Lower leg skin (tissue), 4 donors: ENCODE results near the gene NUDT4. TPM values are rescaled to one million over a fixed set of nuclear protein-coding genes. Genes with fewer than 3 reads are reported as not detected.

ENCODE experiments used
- DNase-seq, 2 donors: peaks; one replicate each; pipeline ENCODE4 v3.0.0-alpha.2; 2019; ENCODE audit warnings: low spot score in 2 of 2
- H3K4me3 ChIP-seq: fragments of 200-600 bp; sonication (generic); 2 replicates; pipeline ENCODE4 v1.5.1; 2017; ENCODE audit warnings: mild to moderate bottlenecking, low read depth; ENCODE audit not compliant: poor library complexity, severe bottlenecking
- POLR2A ChIP-seq, 2 donors: fragments of 450-650 bp; IDR thresholded peaks; one replicate each; pipeline ENCODE4 v1.6.1; 2016 to 2017; ENCODE audit warnings: antibody characterized with exemption in 2 of 2, mild to moderate bottlenecking in 1 of 2, moderate library complexity in 1 of 2
- WGBS, 2 donors: methylation state at CpG; one replicate each; pipeline ENCODE4 v1.1.5; 2018; 5-methylcytosine and 5-hydroxymethylcytosine counted together
- intact Hi-C: fragments of 100-400 bp; cut with DNase I; formaldehyde crosslinking; loops from one replicate; pipeline ENCODE4 v1.15.0; 2023; ENCODE audit warnings: low total_unique reads
- total RNA-seq, 4 donors: library from RNA; depleted of rRNA; stranded (reverse); fragments of >200 nt; gene quantifications; one replicate each; pipeline ENCODE4 v1.1.0, GENCODE V29; 2016
- TF ChIP-seq, protein P1 (sequence below), 3 donors: fragments of 450-650 bp; IDR thresholded peaks; one replicate each; pipeline ENCODE4 v1.5.1; 2016; ENCODE audit warnings: antibody characterized with exemption in 3 of 3, mild to moderate bottlenecking in 3 of 3, moderate library complexity in 2 of 3

NUDT4 gene
- total RNA-seq, result 10 to 100 TPM; 24.7 to 62.8 (median 34.2) TPM

DNA sequence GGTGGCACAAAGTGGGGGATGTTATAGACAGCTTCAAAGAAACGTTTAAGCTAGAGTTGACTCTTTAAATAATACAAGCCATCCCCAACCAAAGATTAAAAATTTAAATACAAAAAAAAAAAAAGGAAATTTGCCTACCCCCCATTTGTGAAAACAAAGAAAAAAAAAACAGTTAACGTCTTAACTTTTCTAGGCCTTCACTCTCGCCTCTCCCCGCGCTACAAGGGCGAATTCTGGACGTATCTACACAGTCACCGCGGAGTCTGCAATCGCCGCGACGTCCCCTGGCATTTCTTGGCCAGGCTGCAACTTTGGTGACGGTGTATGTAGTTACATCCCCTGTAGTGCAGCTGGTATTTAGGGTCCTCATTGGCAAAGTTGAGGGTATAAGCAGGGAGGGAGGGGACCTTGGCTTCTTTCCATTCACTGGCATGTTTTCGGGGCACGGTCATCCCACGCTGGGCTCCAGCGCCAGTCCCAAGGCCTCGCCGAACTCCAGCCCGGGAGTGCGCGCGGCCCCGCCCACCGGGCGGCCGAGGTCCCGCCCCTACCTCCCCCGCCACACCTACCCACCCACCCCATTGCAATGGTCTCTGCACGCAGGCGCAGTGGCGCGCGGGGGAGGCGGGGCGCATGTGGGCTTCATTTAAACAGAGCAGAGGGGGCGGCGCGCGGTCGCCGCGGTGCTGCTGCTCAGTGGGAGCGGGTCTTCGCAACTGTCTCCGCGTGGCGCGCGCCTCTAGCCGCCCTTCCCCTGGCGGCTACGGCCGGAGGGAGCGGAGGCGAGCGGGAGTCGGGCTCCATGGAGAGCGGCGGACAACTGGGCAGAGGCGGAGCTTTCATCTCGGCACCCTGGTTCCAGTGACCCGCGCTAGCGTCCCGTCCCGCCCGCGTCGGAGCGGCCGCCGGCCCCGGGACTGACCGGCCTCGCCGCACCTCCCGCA, at the start of gene NUDT4:
TSS of gene NUDT4 (plus strand) at position 674 of the 944 bp plus-strand sequence. CDS start 398 bp downstream, outside the sequence.
- peak; percentile 96 to 99 for DNase-seq
- H3K4me3 ChIP-seq, result peak within 1 kb of the TSS; percentile 80
- intact Hi-C loops, result no loop called here
- 3% methylated on average over 31 to 43 of the region's 79 CpGs for WGBS, 2 donors
- TF ChIP-seq, protein P1, sequence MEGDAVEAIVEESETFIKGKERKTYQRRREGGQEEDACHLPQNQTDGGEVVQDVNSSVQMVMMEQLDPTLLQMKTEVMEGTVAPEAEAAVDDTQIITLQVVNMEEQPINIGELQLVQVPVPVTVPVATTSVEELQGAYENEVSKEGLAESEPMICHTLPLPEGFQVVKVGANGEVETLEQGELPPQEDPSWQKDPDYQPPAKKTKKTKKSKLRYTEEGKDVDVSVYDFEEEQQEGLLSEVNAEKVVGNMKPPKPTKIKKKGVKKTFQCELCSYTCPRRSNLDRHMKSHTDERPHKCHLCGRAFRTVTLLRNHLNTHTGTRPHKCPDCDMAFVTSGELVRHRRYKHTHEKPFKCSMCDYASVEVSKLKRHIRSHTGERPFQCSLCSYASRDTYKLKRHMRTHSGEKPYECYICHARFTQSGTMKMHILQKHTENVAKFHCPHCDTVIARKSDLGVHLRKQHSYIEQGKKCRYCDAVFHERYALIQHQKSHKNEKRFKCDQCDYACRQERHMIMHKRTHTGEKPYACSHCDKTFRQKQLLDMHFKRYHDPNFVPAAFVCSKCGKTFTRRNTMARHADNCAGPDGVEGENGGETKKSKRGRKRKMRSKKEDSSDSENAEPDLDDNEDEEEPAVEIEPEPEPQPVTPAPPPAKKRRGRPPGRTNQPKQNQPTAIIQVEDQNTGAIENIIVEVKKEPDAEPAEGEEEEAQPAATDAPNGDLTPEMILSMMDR (IDR thresholded peaks at IDR 0.05), result no peak
- TF ChIP-seq POLR2A (IDR thresholded peaks at IDR 0.05), result peak in 1 of 2 donors; percentile 71

DNA sequence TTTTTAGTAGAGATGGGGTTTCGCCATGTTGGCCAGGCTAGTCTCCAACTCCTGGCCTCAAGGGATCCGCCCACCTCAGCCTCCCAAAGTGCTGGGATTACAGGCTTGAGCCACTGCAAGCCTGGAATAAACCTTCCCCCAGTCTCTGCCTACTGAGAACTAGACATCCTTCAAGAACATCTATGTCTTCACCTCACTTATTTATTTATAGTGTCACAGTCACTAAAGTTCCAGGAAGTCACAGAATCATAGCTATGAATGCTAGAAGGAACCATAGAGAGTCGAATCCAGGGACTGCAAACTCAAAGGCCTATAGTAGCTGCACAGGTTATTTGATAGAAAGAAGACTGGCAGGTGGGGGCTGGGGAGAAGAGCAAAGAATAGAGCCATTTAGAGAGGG, 44.7 kb upstream of the NUDT4 start:
- 96 to 97% methylated on average over 3 of the region's 3 CpGs for WGBS, 2 donors
- TF ChIP-seq POLR2A (IDR thresholded peaks at IDR 0.05), result no peak
- TF ChIP-seq, protein P1 (IDR thresholded peaks at IDR 0.05), result no peak

GRCh38 chr12:93333828-93334227, 43.9 kb upstream of the NUDT4 start:
- H3K4me3 ChIP-seq, result no peak overlapping the region
- no peak for DNase-seq
- WGBS, 2 donors, result 97 to 98% methylated on average over 3 of the region's 3 CpGs
- TF ChIP-seq, protein P1 (IDR thresholded peaks at IDR 0.05), result no peak
- TF ChIP-seq POLR2A (IDR thresholded peaks at IDR 0.05), result no peak
- intact Hi-C loops, result no loop called here

More for the DNA sequence above, 44.7 kb upstream of the NUDT4 start:
- peak in 1 of 2 donors; percentile 1 for DNase-seq
- intact Hi-C loops, result no loop called here
- H3K4me3 ChIP-seq, result no peak overlapping the region

GRCh38 chr12:93335603-93336162, 42.0 kb upstream of the NUDT4 start:
- no peak overlapping the region for H3K4me3 ChIP-seq
- DNase-seq, result peak in 1 of 2 donors; percentile 34
- intact Hi-C loops, result no loop called here
- TF ChIP-seq, protein P1 (IDR thresholded peaks at IDR 0.05), result no peak
- TF ChIP-seq POLR2A (IDR thresholded peaks at IDR 0.05), result no peak
- 87 to 88% methylated on average over 9 of the region's 9 CpGs for WGBS, 2 donors

DNA sequence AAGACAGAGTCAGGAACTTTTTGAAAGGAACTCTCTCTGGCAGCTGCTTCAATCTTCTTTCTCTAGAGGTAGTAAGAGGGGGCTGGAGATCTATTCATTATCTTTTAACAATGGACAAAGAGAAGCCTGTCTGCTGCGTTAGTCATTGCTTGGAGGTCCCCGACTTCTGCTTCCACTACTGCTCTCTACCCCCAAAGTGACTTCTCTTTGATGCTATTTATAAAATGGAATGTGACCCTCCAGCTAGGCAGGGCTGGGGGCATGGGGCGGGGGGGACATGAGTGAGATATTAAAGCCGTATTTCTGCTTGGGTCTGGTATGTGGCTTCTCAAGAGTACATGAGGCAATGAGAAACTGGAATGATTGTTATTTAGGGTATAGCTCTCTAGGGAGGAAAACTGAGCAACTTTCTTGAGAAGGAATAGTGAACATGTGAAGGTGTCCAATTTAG, 41.4 kb upstream of the NUDT4 start:
- DNase-seq, result peak in 1 of 2 donors; percentile 21
- TF ChIP-seq, protein P1 (IDR thresholded peaks at IDR 0.05), result no peak
- TF ChIP-seq POLR2A (IDR thresholded peaks at IDR 0.05), result no peak
- H3K4me3 ChIP-seq, result no peak overlapping the region
- intact Hi-C loops, result no loop called here
- 34 to 47% methylated on average over 4 of the region's 4 CpGs for WGBS, 2 donors
